Fibroblast of lung (primary cell): ENCODE data around the gene SLC44A1. TPM values are rescaled to one million over a fixed set of nuclear protein-coding genes. Genes with fewer than 3 reads are reported as not detected.

Experiments
- DNase-seq, 2 donors: peaks; one replicate each; pipeline versions ENCODE4 v3.0.0 to v3.0.0-alpha.2; 2010; ENCODE audit warnings: low read depth in 2 of 2
- H2AFZ ChIP-seq: 2 replicates; pipeline ENCODE4 v1.5.1; 2012; ENCODE audit warnings: low read length, control low read depth, inconsistent platforms
- H3K27ac ChIP-seq: 2 replicates; pipeline ENCODE4 v1.5.1; 2011; ENCODE audit warnings: low read length, control low read depth; ENCODE audit not compliant: insufficient read depth
- H3K27me3 ChIP-seq: 2 replicates; pipeline ENCODE4 v1.5.1; 2011; ENCODE audit warnings: mild to moderate bottlenecking, low read length; ENCODE audit not compliant: control insufficient read depth, insufficient read depth
- H3K36me3 ChIP-seq: 2 replicates; pipeline ENCODE4 v1.5.1; 2011; ENCODE audit warnings: low read length; ENCODE audit not compliant: control insufficient read depth, insufficient read depth
- H3K4me1 ChIP-seq: 2 replicates; pipeline ENCODE4 v1.5.1; 2011; ENCODE audit warnings: low read length; ENCODE audit not compliant: control insufficient read depth, insufficient read depth; ENCODE audit errors: extremely low read depth
- H3K4me2 ChIP-seq: 2 replicates; pipeline ENCODE4 v1.5.1; 2011; ENCODE audit warnings: low read length, control low read depth; ENCODE audit not compliant: insufficient read depth; ENCODE audit errors: extremely low read depth
- H3K4me3 ChIP-seq, 4 experiments: fragments of 200-600 bp in 1 of 4; sonication (generic) in 1 of 4; replicated peaks in 1 of 4; 2 replicates each; pipeline ENCODE4 v1.5.1; 2011 to 2016; ENCODE audit warnings: low read length in 4 of 4, low read depth in 3 of 4, mild to moderate bottlenecking in 3 of 4, control low read depth in 2 of 4, inconsistent platforms in 1 of 4, mixed read lengths in 1 of 4; ENCODE audit not compliant: insufficient read depth in 1 of 4; ENCODE audit errors: control extremely low read depth in 1 of 4
- H3K79me2 ChIP-seq: 2 replicates; pipeline ENCODE4 v1.5.1; 2012; ENCODE audit warnings: mild to moderate bottlenecking, low read length, inconsistent platforms; ENCODE audit not compliant: control insufficient read depth, insufficient read depth
- H3K9ac ChIP-seq: 2 replicates; pipeline ENCODE4 v1.5.1; 2011; ENCODE audit warnings: mild to moderate bottlenecking, low read length, control low read depth; ENCODE audit not compliant: insufficient read depth
- H3K9me3 ChIP-seq: 2 replicates; pipeline ENCODE4 v1.5.1; 2012; ENCODE audit warnings: low read depth, low read length; ENCODE audit not compliant: control insufficient read depth, insufficient read depth
- H4K20me1 ChIP-seq: 2 replicates; pipeline ENCODE4 v1.5.1; 2011; ENCODE audit warnings: low read length; ENCODE audit not compliant: control insufficient read depth, insufficient read depth; ENCODE audit errors: extremely low read depth
- EZH2 ChIP-seq: IDR thresholded peaks from 2 replicates; pipeline ENCODE4 v1.5.1; 2012; ENCODE audit warnings: low read length, control low read depth, mild to moderate bottlenecking; ENCODE audit errors: missing control alignments
- polyA plus RNA-seq, 2 donors: library from polyadenylated mRNA; depleted of rRNA in 1 of 2; stranded (reverse) in 1 of 2; unstranded in 1 of 2; fragments of >200 nt; gene quantifications; 2 replicates each; pipeline ENCODE4 v1.2.1, GENCODE V29; 2011 to 2012; ENCODE audit warnings: missing spikeins in 1 of 2
- total RNA-seq: library from RNA; depleted of rRNA; stranded (reverse); fragments of >200 nt; gene quantifications from 2 replicates; pipeline ENCODE4 v1.2.1, GENCODE V29; 2014
- TF ChIP-seq, protein P1 (sequence below), 2 donors: IDR thresholded peaks in 1 of 2; conservative IDR thresholded peaks in 1 of 2; 1 replicate in 1 of 2; 2 replicates in 1 of 2; pipeline ENCODE4 v1.5.1; 2011 to 2012; ENCODE audit warnings: low read length in 2 of 2, control low read depth in 1 of 2, inconsistent platforms in 1 of 2, low read depth in 1 of 2, mild to moderate bottlenecking in 1 of 2

The SLC44A1 gene
- total and polyA plus RNA-seq, 2 donors (not counting 1 experiment from before 2014, with no cell fraction given): 35.9 to 54.2 TPM

DNA sequence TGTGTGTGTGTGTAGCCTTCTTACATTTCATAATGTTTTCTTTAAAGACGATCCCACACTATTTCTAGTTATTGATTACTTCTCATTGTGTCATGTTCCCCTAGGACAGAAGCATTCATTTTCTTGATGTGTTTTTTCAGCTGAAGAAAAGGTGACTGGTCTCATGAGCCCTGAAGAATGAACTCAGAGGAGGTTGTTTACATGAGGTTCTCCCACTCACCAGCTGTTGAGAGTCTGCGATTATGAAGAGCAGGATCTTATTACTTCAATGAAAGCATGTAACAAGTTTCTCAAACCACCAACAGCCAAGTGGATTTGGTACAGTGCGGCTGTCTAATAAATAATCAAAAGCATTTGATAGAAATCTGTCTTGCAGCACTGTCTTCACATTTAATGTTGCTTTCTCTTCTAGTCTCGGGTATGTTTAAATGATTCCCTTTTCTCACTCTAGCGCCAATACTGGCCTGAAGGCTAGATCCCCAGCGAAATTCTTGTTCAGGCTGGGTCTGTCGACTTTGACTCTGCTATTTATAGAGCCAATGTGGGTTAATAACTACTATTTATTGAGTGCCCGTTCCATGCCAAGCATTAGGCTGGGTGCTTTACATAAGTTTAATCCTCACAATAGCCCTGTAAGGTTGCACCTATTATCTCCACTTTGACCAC, 193.8 kb downstream of the SLC44A1 start:
- no peak overlapping the region for H3K4me3 ChIP-seq
- no peaks in the 10 kb centered on the region for H3K9me3 ChIP-seq
- no peaks in the 10 kb centered on the region for H3K79me2 ChIP-seq
- H2AFZ ChIP-seq: no peak overlapping the region
- H3K4me1 ChIP-seq: peaks cover 10% of the 10 kb centered on the region
- DNase-seq: peak; percentile 85 to 93
- H3K9ac ChIP-seq: no peak overlapping the region
- H3K36me3 ChIP-seq: no peaks in the 10 kb centered on the region
- no peaks in the 10 kb centered on the region for H4K20me1 ChIP-seq
- no peak for TF ChIP-seq EZH2
- TF ChIP-seq, protein P1, sequence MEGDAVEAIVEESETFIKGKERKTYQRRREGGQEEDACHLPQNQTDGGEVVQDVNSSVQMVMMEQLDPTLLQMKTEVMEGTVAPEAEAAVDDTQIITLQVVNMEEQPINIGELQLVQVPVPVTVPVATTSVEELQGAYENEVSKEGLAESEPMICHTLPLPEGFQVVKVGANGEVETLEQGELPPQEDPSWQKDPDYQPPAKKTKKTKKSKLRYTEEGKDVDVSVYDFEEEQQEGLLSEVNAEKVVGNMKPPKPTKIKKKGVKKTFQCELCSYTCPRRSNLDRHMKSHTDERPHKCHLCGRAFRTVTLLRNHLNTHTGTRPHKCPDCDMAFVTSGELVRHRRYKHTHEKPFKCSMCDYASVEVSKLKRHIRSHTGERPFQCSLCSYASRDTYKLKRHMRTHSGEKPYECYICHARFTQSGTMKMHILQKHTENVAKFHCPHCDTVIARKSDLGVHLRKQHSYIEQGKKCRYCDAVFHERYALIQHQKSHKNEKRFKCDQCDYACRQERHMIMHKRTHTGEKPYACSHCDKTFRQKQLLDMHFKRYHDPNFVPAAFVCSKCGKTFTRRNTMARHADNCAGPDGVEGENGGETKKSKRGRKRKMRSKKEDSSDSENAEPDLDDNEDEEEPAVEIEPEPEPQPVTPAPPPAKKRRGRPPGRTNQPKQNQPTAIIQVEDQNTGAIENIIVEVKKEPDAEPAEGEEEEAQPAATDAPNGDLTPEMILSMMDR (conservative IDR thresholded peaks at IDR 0.05 in 1 of 2, IDR thresholded peaks at IDR 0.05 in 1 of 2; ENCODE audit: low read depth in 1 of 2, low read length in 2 of 2): no peak
- no peaks in the 10 kb centered on the region for H3K27me3 ChIP-seq
- no peak overlapping the region for H3K27ac ChIP-seq
- H3K4me2 ChIP-seq: peak overlapping the region; percentile 21

- Histone ChIP-seq H2AFZ (no peak overlapping the region), H3K4me1 (peaks cover 10% of the 10 kb centered on the region), H4K20me1 (no peaks in the 10 kb centered on the region), H3K4me2 (no peak overlapping the region), H3K27me3 (no peaks in the 10 kb centered on the region), H3K9me3 (no peaks in the 10 kb centered on the region), H3K27ac (no peak overlapping the region), H3K79me2 (no peaks in the 10 kb centered on the region), H3K9ac (no peak overlapping the region), H3K36me3 (no peaks in the 10 kb centered on the region), H3K4me3 (no peak overlapping the region)
- TF ChIP-seq, protein P1 (conservative IDR thresholded peaks at IDR 0.05 in 1 of 2, IDR thresholded peaks at IDR 0.05 in 1 of 2; ENCODE audit: low read depth in 1 of 2, low read length in 2 of 2): no peak
- TF ChIP-seq EZH2: no peak
- peak in 1 of 2 donors; percentile 83 for DNase-seq
Observed at GRCh38 chr9:105439428-105439827, 195.0 kb downstream of the SLC44A1 start.

GRCh38 chr9:105441616-105442160, 197.2 kb downstream of the SLC44A1 start:
- Histone ChIP-seq H3K9me3 (no peaks in the 10 kb centered on the region), H3K27me3 (no peaks in the 10 kb centered on the region), H3K4me3 (no peak overlapping the region), H2AFZ (no peak overlapping the region), H3K4me1 (peaks cover 10% of the 10 kb centered on the region), H4K20me1 (no peaks in the 10 kb centered on the region), H3K4me2 (no peak overlapping the region), H3K79me2 (no peaks in the 10 kb centered on the region), H3K9ac (no peak overlapping the region), H3K27ac (no peak overlapping the region), H3K36me3 (no peaks in the 10 kb centered on the region)
- DNase-seq: no peak
- TF ChIP-seq EZH2: no peak
- TF ChIP-seq, protein P1 (conservative IDR thresholded peaks at IDR 0.05 in 1 of 2, IDR thresholded peaks at IDR 0.05 in 1 of 2; ENCODE audit: low read depth in 1 of 2, low read length in 2 of 2): no peak
